IPS-18c (cell line): ENCODE measurements around the gene DCUN1D4.

Experiments used
- H3K4me3 ChIP-seq: 2 replicates; pipeline ENCODE4 v1.7.0; 2013; ENCODE audit warnings: low read depth, mild to moderate bottlenecking, low read length, moderate library complexity; ENCODE audit not compliant: insufficient read depth
- H3K9me3 ChIP-seq: one replicate; pipeline ENCODE4 v1.6.1; 2013; ENCODE audit warnings: mild to moderate bottlenecking, low read length, moderate library complexity; ENCODE audit not compliant: control insufficient read depth, insufficient read depth

The DCUN1D4 gene

DNA sequence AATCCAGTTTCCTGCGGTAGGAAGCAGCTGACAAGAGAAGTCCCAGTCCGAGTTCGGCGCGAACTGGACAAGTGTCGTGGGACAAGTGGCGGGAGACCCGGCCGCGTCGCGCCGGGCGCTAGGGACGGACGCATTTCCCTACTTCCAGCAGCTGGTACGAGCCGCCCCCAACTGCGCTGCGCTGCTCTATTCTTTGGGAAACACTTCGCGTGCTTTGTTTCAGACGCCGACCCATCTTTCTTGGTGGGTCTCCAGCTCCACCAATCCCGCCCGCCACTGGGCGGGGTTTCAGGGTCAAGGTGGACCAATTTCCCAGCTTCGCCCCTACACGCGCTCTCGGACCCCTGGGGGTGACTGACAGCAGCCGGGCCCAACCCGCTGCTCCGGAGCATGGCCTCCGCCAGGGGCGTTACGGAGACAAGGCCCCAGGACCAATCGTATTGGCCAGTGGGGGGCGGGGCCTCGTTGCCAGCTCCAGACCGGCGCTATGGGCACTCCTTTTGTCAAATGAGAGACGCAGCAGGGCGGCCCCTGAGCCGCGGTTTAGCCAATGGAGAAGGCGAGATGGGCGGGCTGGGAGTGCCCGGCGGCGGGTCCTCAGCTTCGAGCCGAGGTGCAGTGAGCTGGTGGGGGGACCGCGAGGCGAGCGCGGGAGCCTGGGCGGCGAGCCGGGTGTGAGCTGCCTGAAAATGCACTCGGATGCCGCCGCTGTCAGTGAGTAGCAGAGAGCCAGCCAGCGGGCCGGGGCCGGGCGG, at the start of gene DCUN1D4:
DCUN1D4 (plus strand) TSS at position 600 of the 755 bp plus-strand sequence; CDS start at position 690, 90 bp downstream.
- no peaks in the 10 kb centered on the region for H3K9me3 ChIP-seq
- peak within 1 kb of the TSS; percentile 86 for H3K4me3 ChIP-seq

DNA sequence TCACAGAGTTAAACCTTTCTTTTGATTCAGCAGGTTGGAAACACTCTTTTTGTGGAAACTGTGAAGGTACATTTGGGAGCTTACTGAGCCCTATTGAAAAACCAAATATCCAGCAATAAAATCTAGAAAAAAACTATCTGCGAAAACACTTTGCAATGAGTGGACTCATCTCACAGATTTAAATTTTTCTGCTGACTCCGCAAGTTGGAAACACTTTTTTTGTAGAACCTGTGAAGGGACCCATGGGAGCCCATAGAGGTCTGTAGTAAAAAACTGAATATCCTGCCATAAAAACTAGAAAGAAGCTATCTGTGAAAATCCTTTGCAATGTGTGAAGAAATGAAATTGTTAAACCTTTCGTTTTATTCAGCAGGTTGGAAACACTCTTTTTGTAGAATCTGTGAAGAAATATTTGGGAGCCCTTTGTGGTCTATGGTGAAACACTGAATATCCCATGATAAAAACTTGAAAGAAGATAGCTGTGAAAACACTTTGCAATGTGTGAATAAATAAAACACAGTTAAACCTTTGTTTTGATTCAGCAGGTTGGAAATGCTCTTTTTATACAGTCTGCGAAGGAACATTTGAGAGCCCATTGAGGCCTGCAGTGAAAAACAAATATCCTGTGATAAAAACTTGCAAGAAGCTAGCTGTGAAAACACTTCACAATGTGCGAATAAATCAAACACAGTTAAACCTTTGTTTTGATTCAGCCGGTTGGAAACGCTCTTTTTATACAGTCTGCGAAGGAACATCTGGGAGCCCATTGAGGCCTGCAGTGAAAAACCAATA, 22.3 kb upstream of the DCUN1D4 start:
- Histone ChIP-seq H3K9me3 (peaks cover 5% of the 10 kb centered on the region), H3K4me3 (no peak overlapping the region)

DNA sequence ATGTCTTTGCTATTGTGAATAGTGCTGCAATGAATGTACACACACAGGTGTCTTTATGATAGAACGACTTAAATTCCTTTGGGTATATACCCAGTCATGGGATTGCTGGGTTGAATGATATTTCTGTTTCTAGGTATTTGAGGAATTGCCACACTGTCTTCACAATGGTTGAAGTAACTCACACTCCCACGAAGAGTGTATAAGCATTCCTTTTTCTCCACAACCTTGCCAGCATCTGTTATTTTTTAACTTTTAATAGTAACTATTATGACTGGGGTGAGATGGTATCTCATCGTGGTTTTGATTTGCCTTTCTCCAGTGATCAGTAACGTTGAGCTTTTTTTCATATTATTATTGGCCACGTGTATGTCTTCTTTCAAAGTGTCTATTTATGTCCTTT, 17.6 kb upstream of the DCUN1D4 start:
- no peaks in the 10 kb centered on the region for H3K9me3 ChIP-seq
- no peak overlapping the region for H3K4me3 ChIP-seq

DNA sequence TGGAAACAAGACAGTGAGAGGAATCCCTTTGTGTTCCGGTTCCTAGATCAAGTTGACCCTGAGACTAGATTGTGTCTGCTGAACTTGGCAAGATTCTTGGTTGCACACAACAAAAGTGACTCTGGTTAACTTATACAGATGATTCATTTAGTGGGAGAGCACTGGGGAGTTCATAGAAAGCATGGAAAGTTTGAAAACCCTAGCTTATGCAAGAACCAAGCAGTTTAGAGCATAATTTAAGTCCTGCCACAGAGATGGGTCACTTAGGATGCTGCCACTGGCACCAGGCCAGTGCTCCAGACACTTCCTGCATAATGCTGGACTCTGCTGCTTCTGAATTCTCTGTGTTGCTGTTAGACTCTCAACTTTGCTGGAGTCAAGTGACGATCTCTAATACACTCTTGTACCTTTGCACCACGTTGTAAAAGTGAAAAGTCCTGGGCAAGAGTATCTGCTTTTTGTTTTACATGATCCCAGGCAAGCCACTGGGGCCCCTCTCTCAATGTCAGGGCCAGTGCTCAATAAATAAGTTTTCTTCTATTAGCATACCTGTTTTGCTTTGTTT, 12.7 kb upstream of the DCUN1D4 start:
- no peaks in the 10 kb centered on the region for H3K9me3 ChIP-seq
- no peak overlapping the region for H3K4me3 ChIP-seq

DNA sequence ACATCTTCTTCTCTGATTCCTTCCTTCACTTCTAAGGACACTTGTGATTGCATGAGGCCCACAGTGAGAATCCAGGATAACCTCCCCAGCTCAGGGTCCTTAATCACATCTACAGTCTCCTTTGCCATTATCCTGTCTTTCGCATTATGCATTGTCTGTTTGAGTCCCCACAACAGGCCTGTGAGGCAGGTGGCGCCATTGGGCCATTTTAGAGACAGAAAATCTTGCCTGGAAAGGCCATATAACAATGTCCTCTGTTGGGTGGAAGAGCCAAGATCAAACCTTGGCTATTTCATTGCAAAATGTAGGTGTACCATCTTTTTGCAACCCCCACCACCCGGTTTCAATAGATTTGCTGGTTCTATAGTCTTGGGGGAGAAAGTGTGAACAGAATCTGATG, 11.8 kb upstream of the DCUN1D4 start:
- Histone ChIP-seq H3K4me3 (no peak overlapping the region), H3K9me3 (no peaks in the 10 kb centered on the region)

DNA sequence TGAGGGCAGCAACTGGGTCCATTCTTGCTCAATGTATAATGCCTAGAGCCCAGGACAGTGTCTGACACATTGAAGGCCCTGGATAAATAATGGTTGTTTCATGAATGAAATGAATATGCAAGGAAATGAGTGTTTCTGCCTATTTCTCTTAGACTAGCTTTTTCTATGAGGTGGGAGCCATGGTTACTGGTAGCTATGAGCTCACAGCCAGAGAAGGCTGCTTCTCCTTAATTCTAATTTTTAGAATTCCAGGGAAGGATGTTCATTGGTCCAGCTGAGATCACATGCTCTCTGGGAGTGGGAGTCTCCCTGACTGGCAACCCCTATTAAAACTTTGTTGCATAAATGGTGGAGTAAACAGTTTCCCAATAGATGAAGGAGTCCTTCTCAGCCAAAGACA, 9.7 kb upstream of the DCUN1D4 start:
- H3K4me3 ChIP-seq = no peak overlapping the region
- H3K9me3 ChIP-seq = no peaks in the 10 kb centered on the region

DNA sequence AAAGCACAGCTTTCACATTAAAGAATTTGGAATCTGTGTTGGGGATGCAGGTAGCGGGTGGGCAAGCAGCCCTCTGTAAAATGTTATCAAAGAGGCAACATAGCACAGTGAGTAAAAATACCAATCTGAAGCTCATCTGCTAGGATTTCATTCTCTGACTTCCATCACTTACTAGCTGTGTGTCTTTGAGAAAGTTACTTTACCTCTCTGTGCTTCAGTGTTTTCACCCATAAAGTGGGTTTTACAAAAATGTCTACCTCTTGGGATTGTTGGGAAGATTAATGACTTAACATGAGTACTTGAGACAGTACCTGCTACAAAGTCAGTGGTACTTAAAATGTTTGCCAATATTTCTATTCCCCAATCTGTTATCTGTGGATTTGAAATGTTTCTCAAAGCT, 7.9 kb upstream of the DCUN1D4 start:
- Histone ChIP-seq H3K9me3 (no peaks in the 10 kb centered on the region), H3K4me3 (no peak overlapping the region)

DNA sequence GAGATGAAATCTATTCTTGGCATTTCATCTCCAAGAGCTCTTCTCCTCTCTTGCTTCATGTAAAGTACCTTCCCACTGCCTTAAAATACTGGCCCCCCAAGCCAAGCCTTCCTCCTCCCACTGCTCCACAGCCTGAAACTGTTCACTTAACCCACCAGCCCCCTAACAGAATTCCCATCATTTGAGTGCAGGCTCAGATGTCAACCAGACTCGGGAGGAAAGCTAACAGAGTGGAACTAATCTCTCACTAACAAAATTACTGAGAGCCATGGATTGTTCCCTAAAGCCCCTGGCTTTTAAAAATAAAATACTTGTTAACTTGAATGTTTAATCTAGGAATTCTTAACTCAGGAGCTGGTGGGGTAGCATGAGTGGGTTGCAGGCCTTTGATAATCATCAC, 7.1 kb upstream of the DCUN1D4 start:
- no peak overlapping the region for H3K4me3 ChIP-seq
- H3K9me3 ChIP-seq = no peaks in the 10 kb centered on the region

DNA sequence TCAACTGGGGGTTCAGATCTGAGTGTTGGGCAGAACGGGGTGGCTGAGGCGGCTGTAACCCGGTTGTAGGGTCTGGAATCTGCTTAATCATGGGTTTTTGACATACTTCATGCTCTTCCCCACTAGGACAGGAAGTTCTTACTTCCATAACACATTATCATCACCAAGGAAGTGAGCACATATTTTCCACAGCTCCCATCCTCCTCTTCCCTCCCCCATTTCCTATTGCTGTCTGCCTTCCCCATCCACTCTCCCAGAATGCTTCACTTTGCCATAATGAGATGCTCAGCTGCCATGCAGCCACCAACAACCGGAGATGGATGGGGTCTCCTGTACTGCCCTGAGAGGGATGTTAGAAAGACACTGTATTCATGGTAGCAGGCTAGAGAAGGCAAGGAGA, 6.4 kb upstream of the DCUN1D4 start:
- Histone ChIP-seq H3K9me3 (no peaks in the 10 kb centered on the region), H3K4me3 (no peak overlapping the region)

DNA sequence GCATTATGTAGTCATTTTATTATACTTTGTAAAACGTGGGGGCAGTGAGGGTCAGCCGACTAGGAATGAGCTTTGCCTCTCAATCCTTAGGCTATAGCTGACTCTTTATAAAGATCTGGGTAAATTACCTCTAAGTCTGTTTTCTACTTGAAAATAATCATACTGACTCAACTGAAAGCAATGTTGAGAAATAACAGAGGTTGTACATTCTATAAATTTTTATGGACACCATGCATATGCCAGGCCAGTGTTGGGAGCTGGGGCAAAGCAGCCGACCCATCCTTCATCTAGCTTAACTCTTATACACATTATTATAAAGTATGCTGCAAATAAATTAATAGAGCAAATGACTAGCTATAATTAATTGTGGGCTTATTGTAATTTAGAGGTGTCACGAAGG, 2.2 kb upstream of the DCUN1D4 start:
- no peak overlapping the region for H3K4me3 ChIP-seq

DNA sequence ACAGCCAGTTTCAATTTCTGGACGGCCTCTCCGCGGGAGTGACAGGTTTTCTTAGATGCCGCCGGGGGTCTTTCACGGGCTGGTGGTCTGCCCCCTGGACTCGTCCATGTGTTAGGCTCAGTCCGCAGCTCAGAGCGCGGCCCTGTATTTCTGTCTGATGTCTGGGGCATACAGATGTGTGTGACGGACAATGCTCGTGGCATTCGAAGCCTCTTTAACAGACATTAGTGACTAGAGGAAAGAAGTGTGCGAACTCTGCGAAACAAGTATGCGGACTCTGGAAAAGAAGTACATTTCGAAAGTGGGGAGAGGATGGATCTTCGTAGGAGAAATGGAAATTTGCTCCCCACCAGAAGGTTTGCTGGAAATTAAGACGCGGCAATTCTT, 793 bp upstream of the DCUN1D4 start:
- no peaks in the 10 kb centered on the region for H3K9me3 ChIP-seq
- peak overlapping the region; percentile 86 for H3K4me3 ChIP-seq

More for the DNA sequence above, 2.2 kb upstream of the DCUN1D4 start:
- no peaks in the 10 kb centered on the region for H3K9me3 ChIP-seq

DNA sequence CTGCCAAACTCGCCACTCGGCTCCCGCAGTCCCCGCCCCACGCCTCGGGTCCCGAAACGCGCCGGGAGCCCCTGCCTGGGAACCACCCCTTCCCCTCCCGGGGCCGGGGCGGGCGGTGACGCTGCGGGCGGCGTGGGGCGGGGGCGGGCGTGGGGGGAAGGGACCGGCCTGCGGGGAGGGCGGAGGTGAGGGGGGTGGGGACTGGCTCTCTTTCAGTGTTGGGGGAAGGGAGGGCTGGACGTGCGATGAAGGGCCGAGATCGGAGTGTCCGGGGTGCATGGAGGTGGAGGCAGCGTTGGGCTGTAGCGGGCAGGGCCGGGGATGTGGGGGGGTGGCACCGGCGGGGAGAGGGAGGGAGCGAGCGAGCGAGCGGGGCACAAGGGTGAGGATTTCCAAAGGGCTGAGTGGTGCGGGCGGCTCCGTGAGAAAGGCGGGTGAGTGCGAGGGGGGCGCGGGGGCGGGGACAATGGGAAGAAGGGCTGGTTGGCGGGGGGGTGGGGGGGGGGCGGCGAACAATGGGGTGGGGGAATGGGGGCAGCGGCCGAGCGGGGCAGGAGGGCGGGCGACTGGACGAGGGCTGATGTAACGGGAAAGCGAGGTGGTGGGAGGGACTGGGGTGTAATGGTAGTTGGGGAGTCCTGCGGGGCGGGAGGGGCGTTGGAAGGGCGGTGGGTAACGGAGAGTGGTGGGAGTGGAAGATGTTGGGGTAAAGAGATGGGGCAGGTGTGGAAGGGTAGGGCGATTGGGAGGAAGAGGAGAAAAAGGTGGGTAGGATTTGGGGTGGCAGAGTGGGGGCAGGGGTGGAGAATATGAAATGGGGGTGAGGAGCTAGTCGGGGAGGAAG, 578 bp downstream of the DCUN1D4 start:
- Histone ChIP-seq H3K9me3 (no peaks in the 10 kb centered on the region), H3K4me3 (peak overlapping the region; percentile 74)

DNA sequence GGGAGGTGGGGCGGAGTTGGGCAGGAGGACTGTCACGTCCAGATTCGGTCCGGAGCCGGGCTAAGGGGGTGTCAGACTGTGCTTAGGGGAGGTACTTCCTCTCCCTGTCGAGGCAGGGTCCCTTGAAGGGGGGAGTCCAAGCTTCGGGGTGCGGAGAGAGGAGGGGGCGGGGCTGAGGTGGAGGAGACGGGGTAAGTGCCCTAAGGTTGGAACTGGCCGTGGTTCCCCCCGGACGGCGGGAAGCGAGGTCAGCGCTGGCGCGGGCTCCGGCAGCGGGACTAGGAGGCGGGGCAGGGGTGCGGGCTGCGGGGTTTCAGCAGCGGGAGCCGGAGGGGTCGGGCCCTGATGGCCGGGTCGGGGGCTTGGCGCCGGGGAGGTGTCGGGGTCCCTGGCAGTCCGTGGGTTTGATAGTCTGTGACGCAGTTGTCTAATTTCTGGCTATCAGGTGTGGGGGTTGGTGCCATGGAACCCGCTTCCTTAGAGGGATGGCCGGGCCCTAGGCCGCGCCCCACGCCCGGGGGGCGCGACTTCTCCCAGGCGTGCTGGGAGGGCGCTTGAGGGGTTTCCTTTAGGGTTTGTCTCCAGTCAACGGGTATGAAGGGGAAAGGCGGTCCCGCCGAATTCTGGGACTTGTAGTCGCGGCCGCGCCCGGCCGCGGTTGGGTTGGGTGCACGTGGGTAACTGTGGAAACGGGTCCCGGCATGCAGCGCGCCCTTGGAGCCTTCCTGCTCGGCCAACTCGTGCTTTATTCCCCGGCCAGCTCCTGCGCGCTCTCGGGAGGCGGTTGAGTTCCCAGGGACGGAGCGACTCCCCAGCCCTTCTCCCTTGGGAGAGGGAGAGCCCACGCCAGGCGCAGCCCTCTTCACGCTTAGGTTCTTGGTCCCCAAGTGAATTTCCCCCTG, 1.5 kb downstream of the DCUN1D4 start:
- Histone ChIP-seq H3K9me3 (no peaks in the 10 kb centered on the region), H3K4me3 (peak overlapping the region; percentile 51)

DNA sequence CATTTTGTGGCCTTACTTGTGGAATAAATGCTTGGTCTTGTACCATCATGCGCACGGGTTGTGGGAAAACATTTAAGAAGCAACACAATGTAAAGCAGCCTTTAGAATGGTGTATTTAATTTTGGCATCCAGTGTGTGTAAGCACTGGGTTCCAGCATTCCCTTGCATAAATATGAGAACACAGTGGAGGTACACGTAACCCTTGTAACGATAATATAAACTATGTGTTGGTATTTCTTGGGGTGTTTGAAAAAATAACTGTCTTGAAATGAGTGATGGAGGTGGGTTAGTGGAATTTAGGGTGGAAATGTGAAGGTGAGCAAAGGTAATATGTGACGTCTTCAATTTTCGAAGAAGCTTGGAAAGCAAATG, 2.1 kb downstream of the DCUN1D4 start:
- Histone ChIP-seq H3K4me3 (peak overlapping the region; percentile 51), H3K9me3 (no peaks in the 10 kb centered on the region)

DNA sequence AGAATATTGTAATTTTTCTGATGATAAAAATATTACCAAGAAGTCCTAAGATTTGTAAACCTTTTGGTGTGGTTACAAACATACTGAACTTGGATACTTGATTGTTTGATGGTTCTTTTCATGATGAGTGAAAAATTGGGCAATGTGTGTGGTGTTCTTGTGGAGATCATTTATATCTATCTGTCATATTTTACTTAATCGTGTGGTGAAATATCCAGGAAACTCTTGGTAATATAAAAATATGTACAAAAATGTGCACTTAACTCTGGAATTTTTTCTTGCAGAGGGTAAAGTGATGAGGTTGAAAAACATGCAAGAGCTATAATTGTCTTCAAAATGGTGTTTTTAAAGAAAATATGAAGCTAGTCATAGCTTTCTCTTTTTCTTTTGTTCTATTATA, 2.8 kb downstream of the DCUN1D4 start:
- H3K9me3 ChIP-seq = no peaks in the 10 kb centered on the region
- H3K4me3 ChIP-seq = no peak overlapping the region

DNA sequence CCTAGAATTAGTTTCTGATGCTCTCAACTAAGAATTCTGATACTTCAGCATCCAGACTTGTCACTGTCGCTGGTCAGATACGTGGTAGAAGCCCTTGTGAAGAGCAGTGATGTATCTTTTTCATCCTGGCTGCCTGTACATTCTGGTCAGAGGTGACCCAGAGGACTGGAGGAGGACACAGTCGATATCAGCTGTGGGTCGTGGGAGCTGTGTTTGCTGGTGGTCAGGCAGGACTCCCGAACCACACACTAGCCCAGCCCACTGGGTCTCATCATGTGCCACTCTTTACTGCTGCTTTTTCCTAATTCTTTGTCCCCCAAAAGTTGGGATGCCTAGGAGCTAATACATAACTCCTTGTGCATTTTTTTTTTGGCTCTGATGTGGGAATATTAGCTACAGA, 6.5 kb downstream of the DCUN1D4 start:
- H3K4me3 ChIP-seq = no peak overlapping the region

More for the DNA sequence above, 6.5 kb downstream of the DCUN1D4 start:
- H3K9me3 ChIP-seq = no peaks in the 10 kb centered on the region
